Breast epithelium (tissue), 3 donors: ENCODE results near the gene PRDM11.

Experiments used
- CTCF ChIP-seq, 3 donors: fragments of 450-650 bp; IDR thresholded peaks; one replicate each; pipeline ENCODE4 v1.5.1; 2016 to 2017; ENCODE audit warnings: antibody characterized with exemption in 3 of 3, mild to moderate bottlenecking in 3 of 3, moderate library complexity in 3 of 3
- POLR2AphosphoS5 ChIP-seq, 3 donors: sonication (generic); formaldehyde crosslinking; IDR thresholded peaks; one replicate each; pipeline ENCODE4 v1.6.1; 2017; ENCODE audit warnings: antibody characterized with exemption in 3 of 3

GRCh38 chr11:45265969-45266675 is 119.7 kb downstream of the PRDM11 start:
- TF ChIP-seq CTCF (IDR thresholded peaks at IDR 0.05) (no peak), POLR2AphosphoS5 (IDR thresholded peaks at IDR 0.05) (no peak)
